ENCODE results near the gene TRPM6.
"Not testable (repeated sequence)": the region's sequence is repeated elsewhere in the genome, so short reads cannot be mapped to it uniquely, and the experiment has no call there.

The TRPM6 gene, protein sequence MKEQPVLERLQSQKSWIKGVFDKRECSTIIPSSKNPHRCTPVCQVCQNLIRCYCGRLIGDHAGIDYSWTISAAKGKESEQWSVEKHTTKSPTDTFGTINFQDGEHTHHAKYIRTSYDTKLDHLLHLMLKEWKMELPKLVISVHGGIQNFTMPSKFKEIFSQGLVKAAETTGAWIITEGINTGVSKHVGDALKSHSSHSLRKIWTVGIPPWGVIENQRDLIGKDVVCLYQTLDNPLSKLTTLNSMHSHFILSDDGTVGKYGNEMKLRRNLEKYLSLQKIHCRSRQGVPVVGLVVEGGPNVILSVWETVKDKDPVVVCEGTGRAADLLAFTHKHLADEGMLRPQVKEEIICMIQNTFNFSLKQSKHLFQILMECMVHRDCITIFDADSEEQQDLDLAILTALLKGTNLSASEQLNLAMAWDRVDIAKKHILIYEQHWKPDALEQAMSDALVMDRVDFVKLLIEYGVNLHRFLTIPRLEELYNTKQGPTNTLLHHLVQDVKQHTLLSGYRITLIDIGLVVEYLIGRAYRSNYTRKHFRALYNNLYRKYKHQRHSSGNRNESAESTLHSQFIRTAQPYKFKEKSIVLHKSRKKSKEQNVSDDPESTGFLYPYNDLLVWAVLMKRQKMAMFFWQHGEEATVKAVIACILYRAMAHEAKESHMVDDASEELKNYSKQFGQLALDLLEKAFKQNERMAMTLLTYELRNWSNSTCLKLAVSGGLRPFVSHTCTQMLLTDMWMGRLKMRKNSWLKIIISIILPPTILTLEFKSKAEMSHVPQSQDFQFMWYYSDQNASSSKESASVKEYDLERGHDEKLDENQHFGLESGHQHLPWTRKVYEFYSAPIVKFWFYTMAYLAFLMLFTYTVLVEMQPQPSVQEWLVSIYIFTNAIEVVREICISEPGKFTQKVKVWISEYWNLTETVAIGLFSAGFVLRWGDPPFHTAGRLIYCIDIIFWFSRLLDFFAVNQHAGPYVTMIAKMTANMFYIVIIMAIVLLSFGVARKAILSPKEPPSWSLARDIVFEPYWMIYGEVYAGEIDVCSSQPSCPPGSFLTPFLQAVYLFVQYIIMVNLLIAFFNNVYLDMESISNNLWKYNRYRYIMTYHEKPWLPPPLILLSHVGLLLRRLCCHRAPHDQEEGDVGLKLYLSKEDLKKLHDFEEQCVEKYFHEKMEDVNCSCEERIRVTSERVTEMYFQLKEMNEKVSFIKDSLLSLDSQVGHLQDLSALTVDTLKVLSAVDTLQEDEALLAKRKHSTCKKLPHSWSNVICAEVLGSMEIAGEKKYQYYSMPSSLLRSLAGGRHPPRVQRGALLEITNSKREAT (N-terminal part only)

GRCh38 chr9:74887041-74887980 is at the start of gene TRPM6:
TRPM6 (minus strand) TSS chr9:74887921; CDS start chr9:74887856, 65 bp downstream.
- peak; percentile 84 for DNase-seq (ENCODE audit: low spot score)

DNA sequence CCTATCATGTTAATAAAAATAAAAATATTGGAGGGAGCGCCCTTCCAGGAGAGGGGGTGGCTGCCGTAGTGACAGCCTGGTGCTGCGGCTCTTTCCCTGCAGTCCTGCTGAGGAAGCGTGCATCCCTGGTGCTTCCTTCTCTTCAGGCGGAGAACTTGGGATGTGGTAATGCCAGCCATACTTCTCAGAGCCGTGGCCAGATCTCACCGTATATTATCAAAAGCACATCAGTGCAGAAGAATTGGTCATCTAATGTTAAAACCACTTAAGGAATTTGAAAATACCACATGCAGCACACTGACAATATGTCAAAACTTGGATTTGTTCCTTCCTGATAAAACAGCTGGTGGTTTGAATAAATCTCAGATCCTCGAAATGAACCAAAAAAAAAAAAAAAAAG is 47.3 kb upstream of the TRPM6 start:
- DNase-seq (ENCODE audit: low spot score) = no peak

- DNase-seq (ENCODE audit: low spot score) = no peak
These were observed 34.0 kb upstream of the TRPM6 start for GRCh38 chr9:74921737-74922136.

- peak; percentile 20 for DNase-seq (ENCODE audit: low spot score)
These were observed 33.4 kb upstream of the TRPM6 start for GRCh38 chr9:74920944-74921626.

GRCh38 chr9:74910036-74910435 is 22.3 kb upstream of the TRPM6 start:
- no peak for DNase-seq (ENCODE audit: low spot score)

GRCh38 chr9:74908665-74909064 is 20.9 kb upstream of the TRPM6 start:
- no peak for DNase-seq (ENCODE audit: low spot score)

DNA sequence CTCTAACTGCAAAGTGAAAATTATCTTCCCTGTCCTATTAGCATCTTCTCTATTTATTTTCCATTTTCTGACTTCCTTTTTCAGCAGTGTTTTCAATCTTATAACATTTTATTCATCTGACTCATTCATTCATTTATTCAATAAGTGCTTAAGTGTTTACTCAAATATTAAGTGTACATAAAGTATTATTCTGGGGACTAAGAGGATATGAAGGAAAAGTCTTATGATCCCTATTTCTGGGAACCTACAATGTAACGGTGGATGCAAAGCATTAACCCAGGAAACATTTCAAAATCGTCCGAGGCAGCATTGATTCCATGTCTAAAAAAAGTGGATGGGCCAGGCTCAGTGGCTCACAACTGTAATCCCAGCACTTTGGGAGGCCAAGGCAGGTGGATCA is 19.4 kb upstream of the TRPM6 start:
- DNase-seq (ENCODE audit: low spot score) = no peak

GRCh38 chr9:74901001-74901400 is 13.3 kb upstream of the TRPM6 start:
- DNase-seq (ENCODE audit: low spot score) = no peak

DNA sequence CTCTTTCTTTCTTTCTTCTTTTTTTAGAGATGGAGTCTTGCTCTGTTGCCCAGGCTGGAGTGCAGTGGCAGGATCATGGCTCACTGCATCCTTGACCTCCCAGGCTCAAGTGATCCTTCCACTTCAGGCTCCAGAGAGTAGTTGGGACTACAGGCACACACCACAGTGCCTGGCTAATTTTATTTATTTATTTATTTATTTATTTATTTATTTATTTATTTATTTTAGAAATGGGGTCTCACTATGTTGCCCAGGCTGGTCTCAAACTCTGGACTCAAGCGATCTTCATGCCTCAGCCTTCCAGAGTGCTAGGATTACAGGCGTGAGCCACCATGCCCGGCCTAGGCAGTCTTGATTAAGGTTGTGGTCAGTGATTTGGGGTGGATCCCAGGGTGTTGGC is 728 bp upstream of the TRPM6 start:
- DNase-seq (ENCODE audit: low spot score) = not testable (repeated sequence)

DNA sequence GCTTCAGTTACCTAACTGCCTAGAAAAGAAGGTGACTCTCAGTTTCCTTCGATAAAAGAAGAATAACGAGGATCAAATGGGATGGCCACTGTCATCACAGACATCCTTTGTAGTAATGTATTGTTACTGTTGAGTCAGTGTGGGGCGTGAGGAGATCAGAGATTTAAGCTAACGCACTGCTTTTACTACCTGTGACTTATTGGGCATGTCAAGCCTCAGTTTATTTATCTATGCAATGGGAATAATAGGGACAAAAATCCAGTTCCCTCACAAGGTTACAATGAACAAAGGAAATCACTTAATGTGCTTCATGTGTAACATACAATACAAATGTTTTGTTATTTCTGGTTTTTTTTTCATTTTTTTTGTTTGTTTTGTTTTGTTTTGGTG is 255 bp upstream of the TRPM6 start:
- DNase-seq (ENCODE audit: low spot score) = peak; percentile 19

DNA sequence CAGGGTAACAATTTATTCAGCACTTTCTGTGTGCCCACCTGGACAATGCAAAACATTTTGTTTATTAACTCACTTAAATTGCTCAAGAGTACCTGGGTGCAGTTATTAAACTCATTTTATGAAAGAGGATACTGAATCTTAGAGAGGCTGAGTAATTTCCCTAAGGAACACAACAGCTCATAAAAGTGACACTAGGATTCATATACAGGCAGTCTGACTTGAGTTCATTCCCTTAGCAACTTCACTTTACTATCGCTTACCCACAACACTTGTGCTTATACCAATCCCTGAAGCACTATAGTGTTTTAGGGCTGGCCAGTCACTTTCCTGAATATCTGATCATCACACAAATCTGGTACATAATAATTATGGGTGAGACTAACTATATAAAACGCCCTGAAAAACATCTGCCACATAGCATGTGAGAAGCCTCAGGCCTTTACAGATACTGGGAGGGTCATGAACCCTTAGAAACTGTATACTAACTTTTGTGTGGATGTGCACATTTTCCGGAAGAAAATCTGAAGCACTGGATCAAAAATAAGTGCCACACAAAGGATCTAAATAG is 11.3 kb downstream of the TRPM6 start:
- DNase-seq (ENCODE audit: low spot score) = no peak

DNA sequence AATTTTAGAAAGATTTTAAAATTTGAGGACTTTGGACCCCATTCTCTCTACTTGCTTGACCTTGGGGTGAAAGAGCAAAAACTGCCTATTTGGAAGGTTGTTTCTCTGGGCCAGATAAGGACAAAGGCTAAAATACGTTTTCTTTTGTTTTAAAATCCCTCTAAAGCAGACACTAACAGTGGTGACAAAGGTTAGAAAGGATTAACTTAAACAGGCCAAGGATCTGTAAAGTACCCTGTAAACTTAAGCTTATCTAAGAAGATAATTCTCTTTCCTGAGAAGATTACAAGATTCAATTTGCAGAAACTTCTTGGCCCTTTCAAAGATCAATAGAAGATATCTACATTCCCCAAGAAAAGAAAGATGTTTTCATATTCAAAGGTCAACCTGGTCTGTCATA is 12.1 kb downstream of the TRPM6 start:
- DNase-seq (ENCODE audit: low spot score) = no peak

- DNase-seq (ENCODE audit: low spot score) = no peak
These were observed 13.5 kb downstream of the TRPM6 start for GRCh38 chr9:74874220-74874619.

GRCh38 chr9:74872619-74873233 is 15.0 kb downstream of the TRPM6 start:
- DNase-seq (ENCODE audit: low spot score) = no peak

DNA sequence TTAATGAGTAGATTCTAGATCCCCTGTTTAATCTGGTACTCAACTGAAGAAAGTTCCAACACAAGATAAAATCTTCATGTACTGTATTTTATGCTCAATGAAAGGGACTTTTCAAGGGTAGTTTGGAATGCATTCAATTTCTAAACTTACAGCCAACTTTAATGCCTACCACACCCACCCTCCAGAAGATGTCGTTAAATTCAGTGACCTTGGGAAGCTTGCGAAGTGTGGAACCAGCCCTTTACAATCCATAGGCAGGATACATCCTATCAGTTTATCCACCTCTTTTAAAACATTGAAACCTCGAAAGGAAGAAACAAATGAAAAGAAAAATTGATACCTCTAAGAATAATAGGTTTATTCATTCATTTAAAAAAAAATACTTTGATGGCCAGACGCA is 20.2 kb downstream of the TRPM6 start:
- DNase-seq (ENCODE audit: low spot score) = no peak

GRCh38 chr9:74865177-74865576 is 22.5 kb downstream of the TRPM6 start:
- DNase-seq (ENCODE audit: low spot score) = no peak

DNA sequence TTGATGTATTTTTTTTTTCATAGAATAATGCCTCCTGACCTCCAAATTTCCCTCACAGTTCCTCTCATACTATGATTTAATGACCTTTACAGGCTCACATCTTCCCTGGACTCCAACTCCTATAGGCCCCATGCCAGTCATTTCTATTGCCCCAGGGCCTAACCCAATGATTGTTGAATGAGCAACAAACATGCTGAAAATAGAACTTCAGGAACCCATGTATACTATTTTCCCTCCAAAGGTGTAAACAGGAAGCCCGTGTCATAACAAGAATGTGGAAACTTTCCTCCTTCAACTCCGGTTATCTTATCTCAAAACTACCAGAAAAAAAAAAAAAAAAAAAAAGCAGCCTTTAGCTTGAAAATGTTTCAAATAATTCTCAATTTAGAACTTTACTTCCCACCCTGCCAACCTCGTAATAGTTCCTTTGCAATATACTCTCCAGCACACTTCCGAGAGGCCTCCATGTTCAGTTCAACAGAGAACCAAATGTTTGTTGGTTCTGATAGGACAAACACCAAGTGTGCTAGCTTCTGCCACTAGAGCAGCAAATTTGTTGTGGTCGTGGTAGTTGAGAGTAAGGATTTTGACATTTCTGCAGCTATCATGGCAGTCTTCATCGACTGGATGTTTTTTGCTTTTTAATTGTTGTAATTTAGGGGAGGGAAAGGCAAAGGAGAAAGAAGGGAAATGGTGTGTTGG is 25.8 kb downstream of the TRPM6 start:
- DNase-seq (ENCODE audit: low spot score) = no peak

DNA sequence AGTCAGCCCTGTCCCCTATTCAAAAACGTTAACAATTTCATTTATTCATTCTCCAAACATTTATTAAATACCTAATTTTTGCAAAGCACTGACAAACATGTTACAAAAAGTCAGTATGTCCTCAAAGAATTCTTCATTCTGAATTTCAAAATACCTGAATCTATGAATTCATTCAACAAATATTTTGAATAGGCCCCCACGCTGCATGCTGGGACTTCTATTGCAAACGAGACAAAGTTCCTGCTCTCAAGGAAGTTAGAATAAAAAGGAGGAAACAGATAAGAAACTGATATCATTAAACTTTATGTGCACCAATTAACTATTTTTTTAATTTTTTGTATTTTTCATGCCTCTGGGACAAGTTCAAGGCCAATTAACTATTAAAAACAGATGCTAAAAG is 26.6 kb downstream of the TRPM6 start:
- DNase-seq (ENCODE audit: low spot score) = no peak

DNA sequence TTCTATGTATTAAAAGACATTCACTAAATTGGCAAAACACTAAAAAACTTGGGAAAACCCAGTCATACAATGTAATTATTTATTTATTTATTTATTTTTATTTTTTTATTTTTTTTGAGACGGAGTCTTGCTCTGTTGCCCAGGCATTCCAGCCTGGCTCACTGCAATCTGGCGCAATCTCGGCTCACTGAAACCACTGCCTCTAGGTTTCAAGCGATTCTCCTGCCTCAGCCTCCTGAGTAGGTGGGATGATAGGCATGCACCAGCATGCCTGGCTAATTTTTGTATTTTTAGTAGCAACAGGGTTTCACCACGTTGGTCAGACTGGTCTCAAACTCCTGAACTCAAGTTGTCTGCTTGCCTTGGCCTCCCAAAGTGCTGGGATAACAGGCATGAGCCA is 27.5 kb downstream of the TRPM6 start:
- DNase-seq (ENCODE audit: low spot score) = not testable (repeated sequence)
